Erythroblast (primary cell): ENCODE data around the gene TSSK3.
"Not testable (repeated sequence)": the region's sequence is repeated elsewhere in the genome, so short reads cannot be mapped to it uniquely, and the experiment has no call there.

ENCODE experiments used
- DNase-seq, 2 experiments: peaks; one replicate each; lab custom pipeline; 2025; lab: John Stamatoyannopoulos, UW
- GATA1 ChIP-seq: IDR thresholded peaks from 2 replicates; pipeline ENCODE4 v1.6.1; 2011; ENCODE audit warnings: low read depth, mild to moderate bottlenecking, control low read depth, low read length, moderate library complexity
- POLR2A ChIP-seq: IDR thresholded peaks from 2 replicates; pipeline ENCODE4 v1.6.1; 2011; ENCODE audit warnings: mild to moderate bottlenecking, low read length

The TSSK3 gene

GRCh38 chr1:32349211-32349708 is 13.1 kb upstream of the TSSK3 start:
- TF ChIP-seq GATA1 (no peak), POLR2A (no peak)
- DNase-seq = no peak

- TF ChIP-seq GATA1 = no peak
- no peak for TF ChIP-seq POLR2A
- DNase-seq = peak; percentile 86 to 90
These were observed 11.4 kb upstream of the TSSK3 start for GRCh38 chr1:32350785-32351398.

GRCh38 chr1:32351399-32352238 is 10.7 kb upstream of the TSSK3 start:
- no peak for TF ChIP-seq GATA1
- peak; percentile 62 for TF ChIP-seq POLR2A
- peak; percentile 92 for DNase-seq

GRCh38 chr1:32352239-32352745 is 10.0 kb upstream of the TSSK3 start:
- no peak for TF ChIP-seq POLR2A
- no peak for TF ChIP-seq GATA1
- no peak for DNase-seq

- DNase-seq = no peak
- TF ChIP-seq GATA1 (no peak), POLR2A (no peak)
These were observed 9.4 kb upstream of the TSSK3 start for GRCh38 chr1:32352831-32353383.

- no peak for DNase-seq
- no peak for TF ChIP-seq GATA1
- no peak for TF ChIP-seq POLR2A
These were observed 8.9 kb upstream of the TSSK3 start for GRCh38 chr1:32353431-32353830.

- TF ChIP-seq POLR2A (no peak), GATA1 (no peak)
- peak in 1 of 2 experiments; percentile 17 for DNase-seq
These were observed 8.3 kb upstream of the TSSK3 start for GRCh38 chr1:32353886-32354570.

- not testable (repeated sequence) for DNase-seq
These were observed 6.6 kb upstream of the TSSK3 start for GRCh38 chr1:32355778-32356177.

- no peak for DNase-seq
- TF ChIP-seq GATA1 (no peak), POLR2A (no peak)
These were observed 5.9 kb upstream of the TSSK3 start for GRCh38 chr1:32356478-32356877.

- no peak for TF ChIP-seq GATA1
- no peak for TF ChIP-seq POLR2A
- DNase-seq = peak in 1 of 2 experiments; percentile 25
These were observed 4.7 kb upstream of the TSSK3 start for GRCh38 chr1:32357614-32358013.

GRCh38 chr1:32358435-32358834 is 3.9 kb upstream of the TSSK3 start:
- DNase-seq = no peak
- TF ChIP-seq POLR2A (no peak), GATA1 (no peak)

GRCh38 chr1:32361308-32361673 is 1.0 kb upstream of the TSSK3 start:
- no peak for TF ChIP-seq POLR2A
- no peak for TF ChIP-seq GATA1
- no peak for DNase-seq

GRCh38 chr1:32361674-32362473 is 465 bp upstream of the TSSK3 start:
- no peak for TF ChIP-seq GATA1
- TF ChIP-seq POLR2A = no peak
- peak; percentile 46 to 62 for DNase-seq

- TF ChIP-seq POLR2A (no peak), GATA1 (no peak)
- DNase-seq = no peak
These were observed 1.4 kb downstream of the TSSK3 start for GRCh38 chr1:32363713-32364112.
